HepG2 (cell line): Measurements from ENCODE around the gene KCNAB3. TPM values are rescaled to one million over a fixed set of nuclear protein-coding genes. Genes with fewer than 3 reads are reported as not detected.

Experiments
- ATF1 ChIP-seq: IDR thresholded peaks from 2 replicates; pipeline ENCODE4 v1.6.1; 2016; ENCODE audit warnings: mild to moderate bottlenecking, control low read depth
- CENPT ChIP-seq: sonication (generic); formaldehyde crosslinking; IDR thresholded peaks from 2 replicates; pipeline ENCODE4 v1.8.0; 2022; ENCODE audit warnings: low read depth, mild to moderate bottlenecking, moderate library complexity, missing genetic modification reagents
- ELK4 ChIP-seq: sonication (generic); formaldehyde crosslinking; IDR thresholded peaks from 2 replicates; pipeline ENCODE4 v1.9.0; 2021; ENCODE audit warnings: missing genetic modification reagents, borderline replicate concordance
- MAF1 ChIP-seq: sonication (generic); formaldehyde crosslinking; IDR thresholded peaks from 2 replicates; pipeline ENCODE4 v1.5.0; 2020; ENCODE audit warnings: missing genetic modification reagents, borderline replicate concordance
- MIXL1 ChIP-seq: IDR thresholded peaks from 2 replicates; pipeline ENCODE4 v1.6.1; 2016
- MYPOP ChIP-seq: sonication (generic); formaldehyde crosslinking; IDR thresholded peaks from 2 replicates; pipeline ENCODE4 v1.8.1; 2023; ENCODE audit warnings: mild to moderate bottlenecking, moderate library complexity, missing genetic modification reagents
- NFATC3 ChIP-seq: sonication (generic); formaldehyde crosslinking; IDR thresholded peaks from 2 replicates; pipeline ENCODE4 v1.5.1; 2020; ENCODE audit warnings: mild to moderate bottlenecking, missing genetic modification reagents
- NFIB ChIP-seq: sonication (generic); formaldehyde crosslinking; IDR thresholded peaks from 2 replicates; pipeline ENCODE4 v1.9.0; 2021; ENCODE audit warnings: missing genetic modification reagents, mild to moderate bottlenecking, borderline replicate concordance
- POLR2G ChIP-seq: fragments of 200-400 bp; formaldehyde crosslinking; IDR thresholded peaks from 2 replicates; pipeline ENCODE4 v1.6.1; 2018; ENCODE audit warnings: mild to moderate bottlenecking, low read depth, low read length, moderate library complexity
- RBM39 ChIP-seq: fragments of 200-400 bp; formaldehyde crosslinking; IDR thresholded peaks from one replicate; pipeline ENCODE4 v1.6.1; 2018; ENCODE audit warnings: antibody characterized with exemption, mild to moderate bottlenecking, low read depth, low read length; ENCODE audit not compliant: poor library complexity, severe bottlenecking
- STAG1 ChIP-seq: sonication (generic); formaldehyde crosslinking; IDR thresholded peaks from 2 replicates; pipeline ENCODE4 v1.4.0; 2020; ENCODE audit warnings: missing genetic modification reagents
- TAF1 ChIP-seq: sonication (generic); formaldehyde crosslinking; IDR thresholded peaks from 2 replicates; pipeline ENCODE4 v1.4.0; 2020; ENCODE audit warnings: missing genetic modification reagents
- XRCC5 ChIP-seq: fragments of 200-400 bp; formaldehyde crosslinking; optimal IDR thresholded peaks from 2 replicates; pipeline ENCODE3; 2017; ENCODE audit warnings: mild to moderate bottlenecking, low read length
- ZC3H13 ChIP-seq: sonication (generic); formaldehyde crosslinking; IDR thresholded peaks from 2 replicates; pipeline ENCODE4 v1.8.1; 2023; ENCODE audit warnings: mild to moderate bottlenecking, missing genetic modification reagents, moderate library complexity
- ZNF326 ChIP-seq: sonication (generic); formaldehyde crosslinking; IDR thresholded peaks from 2 replicates; pipeline ENCODE4 v1.4.0; 2020; ENCODE audit warnings: missing genetic modification reagents, borderline replicate concordance
- ZNF407 ChIP-seq: sonication (generic); formaldehyde crosslinking; IDR thresholded peaks from one replicate; pipeline ENCODE4 v1.5.1; 2020; ENCODE audit warnings: mild to moderate bottlenecking, missing genetic modification reagents; ENCODE audit errors: not compliant biosample characterization
- polyA plus RNA-seq, 8 experiments: library from polyadenylated mRNA; depleted of rRNA in 3 of 8; stranded (reverse) in 7 of 8; unstranded in 1 of 8; fragments of >200 nt; fragmentation: Illumina TruSeq in 4 of 8; extraction: Trizol in 4 of 8; gene quantifications; 2 replicates each; pipeline versions ENCODE4 v1.2.1 to v1.2.3, GENCODE V29; 2011 to 2016; ENCODE audit warnings: low read depth in 4 of 8, missing spikeins in 1 of 8, mixed read lengths in 1 of 8; ENCODE audit not compliant: insufficient read depth in 1 of 8
- total RNA-seq, 5 experiments: library from RNA; depleted of rRNA; stranded (reverse); fragments of >200 nt; fragmentation: Illumina TruSeq; extraction: Trizol; gene quantifications; 2 replicates each; pipeline ENCODE4 v1.2.3, GENCODE V29; 2016; ENCODE audit warnings: low read depth in 1 of 5

KCNAB3 gene
- total and polyA plus RNA-seq, 2 of the 13 experiments (the other 11 are each of a cell fraction or from before 2014, with no cell fraction given): 0.29 to 0.88 TPM

GRCh38 chr17:7897773-7898172, 31.9 kb downstream of the KCNAB3 start (continued):
- no peak for TF ChIP-seq CENPT (CRISPR knock-in tag)
- TF ChIP-seq MYPOP (CRISPR knock-in tag): no peak
- TF ChIP-seq NFATC3 (CRISPR knock-in tag): no peak
- TF ChIP-seq ATF1: no peak
- no peak for TF ChIP-seq TAF1 (CRISPR knock-in tag)
- no peak for TF ChIP-seq ZNF326
- TF ChIP-seq STAG1 (CRISPR knock-in tag): peak; percentile 90
- no peak for TF ChIP-seq ZNF407 (CRISPR knock-in tag)
- TF ChIP-seq POLR2G: no peak
- no peak for TF ChIP-seq NFIB (CRISPR knock-in tag)
- TF ChIP-seq XRCC5: no peak
- TF ChIP-seq RBM39: no peak
- no peak for TF ChIP-seq ELK4
- 0 out of 2 replicates have a peak, but pooled peaks have one; percentile 15 for TF ChIP-seq MIXL1 (CRISPR knock-in tag)
- TF ChIP-seq MAF1: no peak
- 0 out of 2 replicates have a peak, but pooled peaks have one; percentile 30 for TF ChIP-seq ZC3H13
